ENCODE data around the gene INTS15. TPM values are rescaled to one million over a fixed set of nuclear protein-coding genes. Genes with fewer than 3 reads are reported as not detected.
"Not testable (repeated sequence)": the region's sequence is repeated elsewhere in the genome, so short reads cannot be mapped to it uniquely, and the experiment has no call there.

INTS15 gene
- total and polyA plus RNA-seq, 5 experiments from 2014 or later, result 29.4 to 61.8 (median 43.3) TPM

- Mint-ChIP-seq H3K9me3 (no peaks in the 10 kb centered on the region), H3K4me3 (no peak overlapping the region), H3K27ac (no peak overlapping the region), H3K27me3 (no peaks in the 10 kb centered on the region), H3K4me1 (peaks cover 0 to 10% (median 1%) of the 10 kb centered on the region in 4 donors), H3K36me3 (no peaks in the 10 kb centered on the region)
- no peak for DNase-seq
- ATAC-seq, result no peak
- POLR2A ChIA-PET, result no interaction called here
Observed at GRCh38 chr7:6562106-6562505, 27.7 kb upstream of the INTS15 start.

DNA sequence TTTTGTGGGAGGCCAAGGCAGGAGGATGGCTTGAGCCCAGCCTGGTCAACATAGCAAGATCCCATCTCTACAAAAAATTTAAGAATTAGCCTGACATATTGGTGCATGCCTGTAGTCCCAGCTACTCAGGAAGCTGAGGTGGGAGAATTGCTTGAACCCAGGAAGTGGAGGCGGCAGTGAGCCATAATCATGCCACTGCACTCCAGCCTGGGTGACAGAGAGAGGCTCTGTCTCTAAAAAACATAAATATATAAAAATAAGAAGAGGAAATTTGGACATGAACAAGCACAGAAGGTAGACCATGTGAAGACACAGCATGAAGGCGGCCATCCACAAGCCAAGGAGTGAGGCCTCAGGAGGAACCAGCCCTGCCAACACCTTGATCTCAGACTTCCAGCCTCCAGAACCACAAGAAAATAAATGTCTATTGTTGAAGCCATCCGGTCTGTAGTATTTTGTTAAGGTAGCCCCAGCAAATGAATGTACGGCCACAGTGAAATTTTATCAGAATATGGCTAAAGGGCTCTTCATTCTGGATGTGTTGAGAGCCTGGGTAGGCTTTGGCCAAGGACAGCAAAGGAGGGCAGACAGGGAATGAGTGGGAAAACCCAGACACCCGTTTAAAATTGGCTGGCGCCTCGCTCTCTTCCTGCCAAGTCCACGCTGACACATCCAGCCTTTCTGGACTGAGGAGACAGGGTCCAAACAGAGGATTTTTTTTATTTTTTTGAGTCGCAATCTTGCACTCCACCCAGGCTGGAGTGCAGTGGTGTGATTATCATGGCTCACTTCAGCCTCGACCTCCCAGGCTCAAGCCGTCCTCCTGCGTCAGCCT is 25.7 kb upstream of the INTS15 start:
- Mint-ChIP-seq H3K27ac (peak overlapping the region in 1 of 10 donors; percentile 77), H3K4me1 (peaks cover 0 to 10% (median 0%) of the 10 kb centered on the region in 4 donors), H3K9me3 (no peaks in the 10 kb centered on the region), H3K36me3 (no peaks in the 10 kb centered on the region), H3K4me3 (no peak overlapping the region), H3K27me3 (peaks cover 0 to under 1% (median 0%) of the 10 kb centered on the region in 5 donors)
- DNase-seq, result no peak
- POLR2A ChIA-PET, result no interaction called here
- ATAC-seq, result no peak

GRCh38 chr7:6565655-6566054 is 24.2 kb upstream of the INTS15 start:
- DNase-seq, result no peak
- peaks cover 0 to 3% (median 0%) of the 10 kb centered on the region in 5 donors for H3K27me3 Mint-ChIP-seq
- H3K27ac Mint-ChIP-seq, result peak overlapping the region in 2 of 10 donors; percentile 34 to 52
- no peaks in the 10 kb centered on the region for H3K9me3 Mint-ChIP-seq
- H3K4me1 Mint-ChIP-seq, result peaks cover 0 to 10% (median 0%) of the 10 kb centered on the region in 4 donors
- no peak overlapping the region for H3K4me3 Mint-ChIP-seq
- no peaks in the 10 kb centered on the region for H3K36me3 Mint-ChIP-seq
- POLR2A ChIA-PET, result no interaction called here
- ATAC-seq, result no peak

DNA sequence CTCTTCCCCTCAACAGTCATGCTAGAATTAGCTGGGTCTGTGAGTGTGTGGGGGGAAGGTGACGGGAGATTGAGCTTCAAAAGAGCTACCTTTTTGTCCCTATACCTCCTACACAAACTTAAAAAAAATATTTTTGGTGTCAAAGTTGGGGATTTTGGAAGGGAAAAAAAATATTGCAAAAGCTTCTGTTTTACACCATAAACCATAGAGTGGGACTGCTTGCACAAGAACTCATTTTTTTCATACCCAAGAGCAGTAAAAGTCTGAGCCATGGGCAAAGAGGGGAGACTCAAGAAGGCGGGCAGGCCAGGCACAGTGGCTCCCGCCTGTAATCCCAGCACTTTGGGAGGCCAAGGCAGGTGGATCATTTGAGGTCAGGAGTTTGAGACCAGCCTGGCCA is 21.9 kb upstream of the INTS15 start:
- Mint-ChIP-seq H3K9me3 (no peaks in the 10 kb centered on the region), H3K4me3 (no peak overlapping the region), H3K27me3 (peaks cover 0 to 3% (median 0%) of the 10 kb centered on the region in 5 donors), H3K4me1 (peaks cover 0 to 10% (median 0%) of the 10 kb centered on the region in 4 donors), H3K27ac (no peak overlapping the region), H3K36me3 (no peaks in the 10 kb centered on the region)
- POLR2A ChIA-PET, result interaction anchor here (1.1 kb wide), 1 partner anchor 22 kb away, joined by 3 read pairs; the partner anchor contains the start of gene INTS15
- DNase-seq (no peak), ATAC-seq (no peak)

- Mint-ChIP-seq H3K27me3 (peaks cover 0 to 3% (median 0%) of the 10 kb centered on the region in 5 donors), H3K4me3 (no peak overlapping the region), H3K4me1 (peaks cover 0 to 2% (median under 1%) of the 10 kb centered on the region in 4 donors), H3K36me3 (no peaks in the 10 kb centered on the region), H3K9me3 (no peaks in the 10 kb centered on the region), H3K27ac (no peak overlapping the region)
- ATAC-seq, result no peak
- DNase-seq, result no peak
- POLR2A ChIA-PET, result no interaction called here
Observed at GRCh38 chr7:6571160-6571779, 18.6 kb upstream of the INTS15 start.

DNA sequence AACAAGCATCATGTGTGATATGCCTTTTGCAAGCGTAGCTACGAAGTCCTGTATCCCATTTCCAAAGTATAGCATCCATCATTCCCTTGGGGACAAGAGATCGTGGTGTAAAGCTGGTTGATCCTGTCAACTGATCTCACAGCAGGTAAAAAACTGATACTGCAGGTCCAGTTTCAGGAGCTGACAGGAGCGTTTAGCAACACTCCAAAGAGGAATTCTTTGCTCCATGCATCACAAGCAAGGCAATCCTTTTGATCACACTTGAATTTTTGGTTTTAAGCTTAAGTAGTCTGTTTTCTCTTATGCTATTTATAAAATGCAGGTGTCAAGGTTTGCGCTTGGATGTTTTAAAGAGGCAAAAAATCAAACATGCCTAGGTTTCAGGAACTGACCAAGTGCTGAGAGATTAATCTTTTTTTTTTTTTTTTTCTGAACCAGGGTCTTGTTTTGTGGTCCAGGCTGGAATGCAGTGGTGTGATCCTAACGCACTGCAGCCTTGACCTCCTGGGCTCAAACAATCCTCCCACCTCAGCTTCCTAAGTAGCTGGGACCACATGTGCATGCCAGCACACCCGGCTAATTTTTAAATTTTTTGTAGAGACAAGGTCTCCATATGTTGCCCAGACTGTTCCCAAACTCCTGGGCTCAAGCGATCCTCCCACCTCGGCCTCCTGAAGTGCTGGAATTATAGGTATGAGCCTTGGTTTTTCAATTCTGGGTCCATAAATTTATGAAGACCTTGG is 14.4 kb upstream of the INTS15 start:
- ATAC-seq, result no peak
- peaks cover 1 to 26% (median 13%) of the 10 kb centered on the region in 4 donors for H3K4me1 Mint-ChIP-seq
- H3K9me3 Mint-ChIP-seq, result no peaks in the 10 kb centered on the region
- H3K36me3 Mint-ChIP-seq, result peaks cover 0 to 6% (median 0%) of the 10 kb centered on the region in 3 donors
- H3K27ac Mint-ChIP-seq, result peak overlapping the region in 7 of 10 donors; percentile 13 to 88 (median 41)
- DNase-seq, result no peak
- POLR2A ChIA-PET, result interaction anchor here (0.6 to 5.3 kb wide), 5 partner anchors 15 to 118 kb away, joined by 3 to 50 read pairs (median 4); partner anchors contain the start of gene INTS15
- peak overlapping the region in 5 of 10 donors; percentile 29 to 76 (median 65) for H3K4me3 Mint-ChIP-seq
- H3K27me3 Mint-ChIP-seq, result no peaks in the 10 kb centered on the region

DNA sequence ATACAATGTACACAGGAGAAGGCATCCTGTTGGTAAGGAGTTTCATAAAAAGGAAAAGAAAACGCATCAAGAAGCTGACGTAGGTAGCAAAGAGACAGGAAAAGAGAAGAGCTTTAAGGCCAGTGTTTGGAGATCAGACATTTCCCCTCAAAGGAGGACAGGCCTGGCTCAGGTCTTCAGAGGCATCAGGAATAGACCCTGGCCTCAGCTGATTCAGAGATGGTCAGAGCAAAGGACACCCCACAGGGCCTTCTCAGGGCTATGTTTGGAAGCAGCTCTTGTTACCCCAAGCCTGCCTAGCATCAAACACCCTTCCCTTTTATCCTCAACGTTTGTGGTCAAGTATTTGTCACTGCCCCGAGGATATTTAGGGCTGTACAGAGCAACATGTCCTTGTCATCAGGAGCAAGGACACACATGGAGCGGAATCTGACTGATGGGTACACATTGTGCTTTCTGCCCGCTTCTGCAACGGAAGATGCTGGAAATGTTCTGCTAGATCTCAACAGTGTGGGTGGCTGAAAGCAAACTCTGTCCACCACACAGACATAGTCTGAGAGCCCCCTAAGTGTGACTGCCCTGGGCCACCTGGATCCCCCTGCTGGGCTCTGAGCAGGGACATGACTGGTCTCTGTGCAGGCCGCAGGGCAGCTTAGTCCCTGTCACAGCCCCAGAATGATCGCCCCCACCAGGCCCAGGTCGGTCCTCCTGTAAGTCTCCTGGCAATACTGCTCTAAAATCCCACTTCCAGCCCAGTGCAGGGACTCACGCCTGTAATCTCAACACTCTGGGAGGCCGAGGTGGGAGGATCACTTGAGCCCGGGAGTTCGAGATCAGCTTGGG is 13.6 kb upstream of the INTS15 start:
- H3K4me1 Mint-ChIP-seq, result peaks cover 2 to 31% (median 15%) of the 10 kb centered on the region in 4 donors
- no peaks in the 10 kb centered on the region for H3K9me3 Mint-ChIP-seq
- ATAC-seq (no peak), DNase-seq (no peak)
- POLR2A ChIA-PET, result interaction anchor here (0.6 to 5.3 kb wide), 7 partner anchors 15 to 1363 kb away, joined by 3 to 50 read pairs (median 4); partner anchors contain the start of gene INTS15
- peak overlapping the region in 9 of 10 donors; percentile 41 to 88 (median 71) for H3K27ac Mint-ChIP-seq
- H3K4me3 Mint-ChIP-seq, result peak overlapping the region; percentile 8 to 90 (median 62)
- peaks cover 1 to 14% (median 5%) of the 10 kb centered on the region in 3 donors for H3K36me3 Mint-ChIP-seq
- H3K27me3 Mint-ChIP-seq, result no peaks in the 10 kb centered on the region

GRCh38 chr7:6576867-6577368 is 12.9 kb upstream of the INTS15 start:
- ATAC-seq (peak in 1 of 2 donors; percentile 17), DNase-seq (peak in 3 of 10 donors; percentile 19 to 30 (median 22))
- not testable (repeated sequence) for H3K9me3 Mint-ChIP-seq, H3K27me3 Mint-ChIP-seq
- peaks cover 7 to 31% (median 17%) of the 10 kb centered on the region in 4 donors for H3K4me1 Mint-ChIP-seq
- peak overlapping the region; percentile 81 to 92 (median 90) for H3K4me3 Mint-ChIP-seq
- peaks cover 5 to 21% (median 12%) of the 10 kb centered on the region in 3 donors for H3K36me3 Mint-ChIP-seq
- POLR2A ChIA-PET, result interaction anchor here (0.6 to 5.3 kb wide), 7 partner anchors 14 to 1362 kb away, joined by 3 to 50 read pairs (median 3); partner anchors contain the start of gene INTS15
- peak overlapping the region in 9 of 10 donors; percentile 59 to 97 (median 95) for H3K27ac Mint-ChIP-seq

DNA sequence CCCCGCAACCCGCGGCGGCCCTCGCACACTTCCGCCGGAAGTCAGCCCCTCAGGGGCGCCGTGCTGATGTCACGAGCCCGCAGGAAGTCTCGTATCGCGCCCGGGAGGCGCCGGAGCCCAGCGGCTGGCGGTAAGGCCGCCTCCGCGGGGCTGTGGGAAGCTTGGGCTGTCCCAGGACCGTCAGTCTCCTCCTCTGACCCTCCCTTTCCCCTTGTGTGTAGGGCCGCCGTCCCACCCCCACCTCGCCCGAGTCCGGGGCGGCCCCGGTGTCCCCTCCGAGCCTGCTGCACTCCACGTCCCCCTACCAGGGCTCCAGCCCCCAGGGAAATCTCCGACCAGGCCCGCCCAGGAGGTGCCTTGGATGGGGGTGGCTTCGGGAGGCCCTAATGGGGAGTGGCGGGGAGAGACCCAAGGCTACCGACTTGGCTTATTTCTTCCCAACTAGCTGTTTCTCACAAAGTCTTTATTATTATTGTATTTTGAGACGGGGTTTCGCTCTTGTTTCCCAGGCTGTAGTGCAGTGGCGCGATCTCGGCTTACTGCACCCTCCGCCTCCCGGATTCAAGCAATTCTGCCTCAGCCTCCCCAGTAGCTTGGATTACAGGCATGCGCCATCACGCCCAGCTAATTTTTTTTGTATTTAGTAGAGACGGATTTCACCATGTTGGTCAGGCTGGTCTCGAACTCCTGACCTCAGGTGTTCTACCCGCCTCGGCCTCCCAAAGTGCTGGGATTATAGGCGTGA is 12.3 kb upstream of the INTS15 start, which contains the start of gene ZDHHC4:
ZDHHC4 (plus strand) TSS at position 86 of the 745 bp plus-strand sequence. CDS start 3,108 bp downstream, outside the sequence.
- peaks cover 5 to 27% (median 15%) of the 10 kb centered on the region in 3 donors for H3K36me3 Mint-ChIP-seq
- no peaks in the 10 kb centered on the region for H3K27me3 Mint-ChIP-seq
- ATAC-seq, result peak; percentile 95
- peaks cover 7 to 31% (median 17%) of the 10 kb centered on the region in 4 donors for H3K4me1 Mint-ChIP-seq
- peak within 1 kb of the TSS; percentile 86 to 97 (median 95) for H3K27ac Mint-ChIP-seq
- POLR2A ChIA-PET, result interaction anchor here (0.6 to 5.3 kb wide), 9 partner anchors 8 to 1361 kb away, joined by 3 to 50 read pairs (median 4); partner anchors contain the start of gene INTS15
- DNase-seq, result peak; percentile 78 to 91 (median 86)
- peak within 1 kb of the TSS; percentile 81 to 92 (median 90) for H3K4me3 Mint-ChIP-seq
- no peaks in the 10 kb centered on the region for H3K9me3 Mint-ChIP-seq

DNA sequence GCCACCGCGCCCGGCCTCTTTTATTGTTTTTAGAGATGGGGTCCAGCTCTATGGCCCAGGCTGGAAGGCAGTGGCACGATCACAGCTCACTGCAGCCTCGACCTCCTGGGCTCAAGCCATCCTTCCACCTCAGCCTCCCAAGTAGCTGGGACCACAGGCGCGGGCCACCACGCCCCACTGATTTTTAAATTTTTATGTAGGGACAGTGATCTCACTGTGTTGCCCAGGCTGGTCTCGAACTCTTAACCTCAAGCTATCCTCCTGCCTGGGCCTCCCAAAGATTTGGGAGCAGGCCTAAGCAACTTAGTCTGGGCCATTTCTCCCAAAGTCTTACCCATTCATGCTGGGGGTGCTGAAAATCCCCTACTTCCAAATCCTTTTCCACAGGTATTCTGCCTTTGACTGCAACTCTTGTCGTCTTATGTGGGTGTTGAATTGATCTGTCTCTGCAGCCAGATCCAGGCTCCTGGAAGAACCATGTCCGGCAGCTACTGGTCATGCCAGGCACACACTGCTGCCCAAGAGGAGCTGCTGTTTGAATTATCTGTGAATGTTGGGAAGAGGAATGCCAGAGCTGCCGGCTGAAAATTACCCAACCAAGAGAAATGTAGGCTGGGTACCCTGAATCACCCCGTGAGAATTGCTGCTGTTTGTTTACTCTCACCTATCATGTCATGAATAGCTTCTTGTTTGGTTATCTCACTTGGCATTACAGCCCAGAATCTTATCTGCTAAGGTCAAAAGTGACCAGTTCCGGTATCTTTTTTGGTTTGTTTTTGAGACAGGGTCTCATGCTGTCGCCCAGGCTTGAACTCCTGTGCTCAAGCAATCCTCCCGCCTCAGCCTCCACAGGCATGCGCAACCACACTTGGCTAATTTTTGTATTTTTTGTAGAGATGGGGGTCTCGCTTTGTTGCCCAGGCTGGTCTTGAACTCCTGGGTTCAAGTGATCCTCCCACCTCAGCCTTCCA is 11.4 kb upstream of the INTS15 start:
- peak overlapping the region; percentile 69 to 97 (median 95) for H3K27ac Mint-ChIP-seq
- H3K4me1 Mint-ChIP-seq, result peaks cover 7 to 31% (median 17%) of the 10 kb centered on the region in 4 donors
- H3K36me3 Mint-ChIP-seq, result peaks cover 5 to 34% (median 18%) of the 10 kb centered on the region in 3 donors
- peak overlapping the region; percentile 81 to 92 (median 90) for H3K4me3 Mint-ChIP-seq
- ATAC-seq (no peak), DNase-seq (no peak)
- H3K9me3 Mint-ChIP-seq, result no peaks in the 10 kb centered on the region
- no peaks in the 10 kb centered on the region for H3K27me3 Mint-ChIP-seq
- POLR2A ChIA-PET, result interaction anchor here (0.6 to 5.3 kb wide), 8 partner anchors 7 to 307 kb away, joined by 3 to 50 read pairs (median 4); partner anchors contain the start of gene INTS15

All from naive thymus-derived CD8-positive, alpha-beta T cell (primary cell).